Stimulated activated CD4-positive, alpha-beta T cell treated with anti-CD3 and anti-CD28 coated beads, Interleukin-12 subunit alpha, Interleukin-12 subunit beta, amount 100 ng/mL, for 4 hours (primary cell): ENCODE results near the gene ADIG.
A peak's percentile ranks its signal among the peaks of the same experiment; 100 is the strongest.
"Not testable (repeated sequence)": the region's sequence is repeated elsewhere in the genome, so short reads cannot be mapped to it uniquely, and the experiment has no call there.

Source experiments
- DNase-seq: peaks from one replicate; pipeline ENCODE4 v3.0.0-alpha.2; 2020

ADIG gene

DNA sequence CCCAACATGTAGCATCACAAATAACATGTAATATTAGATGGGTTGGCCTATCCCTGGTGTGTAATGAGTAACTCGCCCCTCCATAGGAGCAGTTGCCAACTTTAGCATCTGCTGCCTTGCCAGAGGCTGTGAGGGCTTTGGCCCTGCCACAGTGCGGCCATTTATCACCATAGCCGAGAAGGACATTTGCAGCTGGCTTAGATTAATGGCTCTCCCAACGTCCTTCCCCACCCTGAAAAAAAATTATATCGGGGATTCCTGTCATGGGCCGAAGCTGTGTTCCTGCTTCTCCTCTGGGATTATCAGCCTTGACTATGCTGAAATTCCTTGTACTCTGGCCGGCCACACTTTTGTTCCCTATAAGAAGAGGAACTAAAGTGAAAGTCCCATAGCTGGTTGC is 7.6 kb upstream of the ADIG start:
- no peak for DNase-seq

DNA sequence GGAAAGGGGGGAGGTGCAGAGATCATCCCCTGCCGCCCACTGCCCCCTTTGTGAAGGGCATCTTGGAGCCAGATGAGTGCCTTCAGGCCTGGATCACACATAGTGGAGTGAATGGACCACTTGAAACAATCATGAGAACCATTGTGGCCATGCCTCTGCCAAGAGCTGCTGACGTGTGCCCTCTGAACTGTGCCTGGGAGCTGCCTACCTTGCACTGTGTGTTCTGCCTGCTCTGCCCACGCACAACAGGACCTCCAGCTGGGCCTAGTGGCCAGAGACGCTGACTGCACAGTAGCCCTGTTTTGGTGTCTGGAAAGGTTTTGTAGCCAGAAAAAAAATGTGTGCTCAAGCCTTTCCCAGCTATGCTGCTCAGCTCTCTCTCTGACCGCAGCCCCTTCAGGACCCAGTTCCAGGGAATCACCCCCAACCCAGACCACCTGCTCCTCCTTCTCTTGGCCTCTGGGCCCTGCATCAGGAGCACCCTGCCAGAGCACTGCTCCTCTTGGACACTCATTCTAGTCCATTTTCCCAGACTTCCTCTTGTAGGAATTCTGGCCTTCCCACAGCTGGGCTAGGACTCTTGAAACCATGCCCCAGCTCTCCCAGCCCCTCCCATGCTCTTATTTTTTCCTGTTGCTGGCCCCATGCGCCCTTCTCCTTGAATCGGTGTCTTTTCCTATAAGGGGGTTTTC is 1.6 kb upstream of the ADIG start:
- DNase-seq, result no peak

DNA sequence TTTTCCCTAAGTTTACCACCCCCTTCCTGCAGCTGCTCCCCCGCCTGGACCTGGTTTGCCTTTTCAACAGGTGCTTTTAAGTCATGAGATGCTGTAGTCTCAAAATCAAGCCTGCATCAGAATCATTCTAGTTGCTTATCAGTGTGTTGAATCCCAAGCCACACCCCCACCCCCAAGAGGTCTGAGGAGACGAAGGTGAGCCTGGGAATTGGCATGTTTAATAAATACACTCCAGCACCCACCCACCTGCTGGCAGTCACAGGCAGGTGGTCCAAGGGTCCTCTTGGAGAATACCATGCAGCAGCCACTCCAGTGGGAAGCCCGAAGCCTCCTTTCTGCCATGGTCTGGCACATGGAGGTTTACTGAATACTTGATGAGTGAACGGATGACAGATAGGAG is 1.1 kb upstream of the ADIG start:
- DNase-seq, result no peak

DNA sequence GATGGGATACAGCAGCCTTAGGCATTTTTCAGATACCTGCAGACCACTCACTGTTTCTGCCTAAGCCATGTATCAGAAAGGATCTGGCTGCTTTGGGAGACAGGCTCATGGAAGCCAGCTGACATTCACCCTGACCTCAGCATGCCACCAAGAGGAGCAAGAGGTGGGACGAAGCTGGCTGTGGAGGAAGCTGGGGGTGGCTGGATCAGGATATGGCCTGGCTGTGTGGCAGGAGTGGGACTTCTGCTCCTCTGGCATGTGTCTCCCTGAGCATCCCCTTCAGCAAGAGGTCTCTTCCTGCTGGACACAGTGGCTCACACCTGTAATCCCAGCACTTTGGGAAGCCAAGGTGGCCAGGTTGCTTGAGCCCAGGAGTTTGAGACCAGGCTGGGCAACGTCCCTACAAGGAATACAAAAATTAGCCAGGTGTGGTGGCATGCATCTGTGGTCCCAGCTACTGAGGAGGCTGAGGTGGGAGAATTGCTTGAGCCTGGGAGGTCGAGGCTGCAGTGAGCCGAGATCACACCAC is 897 bp downstream of the ADIG start:
- no peak for DNase-seq

DNA sequence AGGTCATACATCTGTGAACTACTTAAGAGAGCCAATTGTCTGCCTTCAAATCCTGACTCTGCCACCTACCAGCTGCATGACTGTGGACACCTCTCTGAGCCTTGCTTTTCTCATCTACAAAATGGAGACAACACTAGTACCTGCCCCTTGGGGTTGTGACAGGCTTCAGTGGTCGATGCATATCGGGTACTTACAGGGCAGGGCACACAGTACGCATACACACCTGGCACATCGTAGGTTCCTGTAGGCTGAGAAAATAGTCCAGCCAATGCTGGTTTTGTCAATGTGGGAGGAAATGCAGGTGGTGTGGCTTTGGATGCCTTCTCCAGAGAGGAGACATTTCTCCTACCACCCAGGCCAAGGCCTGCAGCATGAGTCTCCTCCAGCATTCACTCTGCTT is 2.3 kb downstream of the ADIG start:
- no peak for DNase-seq

DNA sequence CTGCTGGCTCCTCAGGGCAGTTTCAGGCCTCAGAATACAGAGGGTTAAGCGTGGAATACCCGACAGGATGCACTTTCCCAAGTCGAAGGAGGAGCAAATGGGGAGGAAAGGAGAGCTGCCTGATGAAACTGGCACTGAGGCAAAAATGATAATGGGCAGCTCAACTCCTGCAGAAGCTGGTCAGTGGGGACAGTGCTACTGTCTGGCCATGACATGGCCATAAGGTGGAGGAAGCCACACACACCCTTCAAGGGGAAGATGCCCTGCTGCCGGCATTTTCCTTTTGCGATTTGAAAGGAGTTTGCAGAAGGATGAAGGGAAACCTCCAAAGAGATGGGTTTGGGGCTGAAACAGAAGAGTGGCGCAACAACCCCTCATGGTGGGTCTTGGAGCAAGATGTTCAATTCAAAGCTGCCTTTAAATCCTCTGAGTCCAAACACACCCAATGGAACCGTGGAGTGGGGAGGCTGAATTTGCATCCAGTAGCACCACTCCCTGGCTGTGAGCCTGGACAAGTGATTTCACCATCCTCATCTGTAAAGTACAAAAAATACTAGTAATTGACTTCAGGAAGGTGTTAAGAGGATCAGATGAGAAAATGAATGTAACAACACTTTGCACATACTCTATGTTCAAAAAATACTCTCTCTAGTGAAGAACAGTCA is 3.2 kb downstream of the ADIG start:
- no peak for DNase-seq

DNA sequence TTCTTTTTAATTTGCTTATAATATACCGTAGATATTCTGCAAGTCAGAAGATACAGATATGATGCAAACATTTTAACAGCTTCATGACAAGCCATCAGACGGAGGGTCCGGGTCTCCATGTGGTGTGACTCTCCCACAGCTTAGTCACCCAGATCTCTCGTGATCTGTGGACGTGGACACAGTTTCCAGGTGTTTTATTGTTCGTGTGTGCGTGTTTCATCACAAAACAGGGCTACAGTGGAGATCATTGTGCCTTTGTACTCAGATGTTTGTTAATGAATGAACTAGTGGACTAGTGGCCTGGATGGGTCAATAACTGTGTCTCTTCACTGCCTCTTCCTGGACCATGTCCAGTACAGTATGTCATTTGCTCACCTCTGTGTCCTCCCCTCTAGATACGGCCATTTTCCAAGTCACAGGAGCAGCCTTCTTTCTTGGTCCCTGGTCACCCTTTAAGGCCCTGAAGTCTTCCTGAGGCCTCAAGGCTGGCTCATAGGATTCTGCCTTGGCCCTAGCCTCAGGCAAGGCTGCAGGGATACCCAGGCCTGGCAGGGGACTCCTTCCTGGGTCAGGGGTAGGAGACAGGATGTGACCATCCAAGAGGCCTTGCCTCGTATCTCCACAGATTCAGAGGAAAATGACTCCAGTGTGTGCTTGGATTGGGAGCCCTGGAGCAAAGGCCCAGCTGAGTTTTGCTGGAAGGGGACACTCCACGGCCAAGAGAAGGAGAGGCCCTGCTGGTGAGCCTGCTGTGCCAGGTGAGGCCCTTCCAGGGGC is 4.6 kb downstream of the ADIG start:
- no peak for DNase-seq

DNA sequence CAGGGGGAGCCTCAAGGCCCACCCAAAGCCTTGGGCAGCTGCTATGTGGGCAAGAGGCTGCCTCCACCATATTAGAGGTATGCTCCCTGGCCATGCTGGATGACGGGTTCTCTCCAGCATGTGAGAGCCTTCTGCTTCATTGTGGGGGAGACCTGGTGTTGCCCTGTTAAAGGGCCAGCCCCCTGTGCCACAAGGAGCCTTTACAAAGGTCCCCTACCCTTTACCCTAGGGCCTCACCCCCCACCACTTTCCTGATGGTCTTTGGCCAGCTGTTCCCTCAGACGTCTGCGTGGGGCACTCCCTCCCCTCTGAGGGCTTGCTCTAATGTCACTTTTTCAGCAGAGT is 5.2 kb downstream of the ADIG start:
- DNase-seq, result no peak

DNA sequence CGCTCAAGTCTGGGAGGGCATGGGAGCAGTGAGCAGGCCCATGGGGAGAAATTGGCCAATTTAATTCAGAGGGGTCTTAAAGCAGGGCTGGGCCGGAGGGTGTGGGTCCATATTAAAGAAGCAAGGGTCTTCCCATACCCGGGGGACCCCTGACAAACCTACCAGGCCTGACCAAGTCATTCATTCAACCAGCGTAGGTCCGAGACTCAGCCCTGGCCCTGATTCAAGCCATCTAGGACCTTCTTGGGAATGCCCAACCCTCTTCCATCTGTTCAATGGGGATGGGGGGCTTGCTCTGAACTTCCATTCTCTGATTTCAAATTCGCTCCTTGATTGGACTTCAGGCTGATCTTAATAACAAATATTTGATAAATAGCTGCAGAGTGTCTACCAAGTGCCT is 7.3 kb downstream of the ADIG start:
- no peak for DNase-seq

DNA sequence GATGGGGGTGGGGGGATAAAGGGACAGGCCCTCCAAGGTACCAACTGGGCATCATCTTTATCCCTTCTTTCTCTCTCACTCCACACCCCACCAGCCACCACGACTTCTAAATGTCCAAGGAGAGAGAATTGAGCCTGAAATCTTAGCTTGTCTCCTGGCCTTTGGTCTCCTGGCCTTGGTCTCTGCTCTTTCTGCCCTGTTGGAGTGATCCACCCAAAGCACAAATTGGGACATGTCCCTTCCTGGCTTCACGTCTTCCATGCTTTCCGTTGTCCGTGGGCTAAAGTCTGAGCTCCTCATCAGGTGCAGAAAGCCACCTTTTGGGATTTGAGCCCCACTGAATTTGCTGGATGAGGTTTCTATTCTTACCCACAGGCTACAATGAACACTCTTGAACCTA is 8.4 kb downstream of the ADIG start:
- no peak for DNase-seq

DNA sequence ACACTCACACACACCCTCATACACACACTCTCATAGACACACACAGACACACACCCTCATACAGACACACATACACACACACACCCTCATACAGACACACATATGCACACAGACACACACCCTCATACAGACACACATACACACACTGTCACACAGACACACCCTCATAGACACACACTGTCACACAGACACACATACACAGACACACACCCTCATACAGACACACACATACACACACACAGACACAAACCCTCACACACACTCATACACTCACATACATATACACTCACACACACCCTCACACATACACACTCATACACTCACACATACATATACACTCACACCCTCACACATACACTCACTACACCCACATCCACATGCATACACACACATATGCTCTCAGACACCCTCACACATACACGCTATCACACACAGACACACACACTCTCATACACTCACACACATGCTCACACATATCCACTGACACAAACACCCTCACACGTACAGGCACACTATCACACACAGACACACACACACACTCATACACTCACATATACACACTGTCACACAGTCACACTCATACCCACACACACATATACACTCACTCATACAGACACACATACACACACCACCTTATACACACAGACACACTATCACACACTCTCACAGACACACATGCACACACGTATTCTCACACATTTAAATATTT is 9.1 kb downstream of the ADIG start:
- DNase-seq, result no peak

DNA sequence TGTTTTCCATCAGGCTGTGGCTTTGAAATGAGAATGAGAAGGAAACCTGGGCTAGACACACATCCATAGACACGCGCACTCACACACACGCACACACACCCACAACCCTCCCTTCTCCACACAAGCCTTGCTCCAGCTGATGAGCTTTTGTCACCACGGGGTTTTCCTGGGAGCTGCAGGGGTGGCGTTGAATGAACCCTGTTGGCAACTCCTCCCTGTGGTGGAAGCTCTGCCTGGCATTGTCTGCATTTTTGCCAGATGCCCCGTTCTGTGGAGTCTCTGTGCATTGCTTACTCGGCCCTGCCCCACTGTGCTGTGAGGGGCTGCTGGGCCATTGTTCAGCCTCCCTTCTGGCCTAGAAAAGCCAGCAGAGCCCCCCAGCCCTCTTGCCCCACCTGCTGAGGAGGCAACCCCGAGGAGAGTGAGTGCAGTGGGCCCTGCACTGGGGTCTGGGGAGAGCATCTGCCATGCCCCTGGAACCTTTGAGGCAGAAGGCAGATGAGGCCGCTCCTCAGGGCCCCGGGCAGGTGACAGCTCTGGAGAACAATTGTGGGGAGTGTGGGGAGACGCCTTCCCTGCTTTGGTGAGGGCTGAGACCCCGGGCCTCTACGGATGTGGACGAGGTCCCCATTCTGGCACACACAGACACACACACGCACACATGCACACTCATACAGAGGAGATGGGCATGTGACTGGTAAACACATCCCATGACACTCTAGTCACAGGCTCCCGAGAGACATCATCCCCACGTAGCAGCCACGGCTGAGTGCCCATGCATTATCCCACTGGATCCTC is 9.9 kb downstream of the ADIG start:
- DNase-seq, result no peak

DNA sequence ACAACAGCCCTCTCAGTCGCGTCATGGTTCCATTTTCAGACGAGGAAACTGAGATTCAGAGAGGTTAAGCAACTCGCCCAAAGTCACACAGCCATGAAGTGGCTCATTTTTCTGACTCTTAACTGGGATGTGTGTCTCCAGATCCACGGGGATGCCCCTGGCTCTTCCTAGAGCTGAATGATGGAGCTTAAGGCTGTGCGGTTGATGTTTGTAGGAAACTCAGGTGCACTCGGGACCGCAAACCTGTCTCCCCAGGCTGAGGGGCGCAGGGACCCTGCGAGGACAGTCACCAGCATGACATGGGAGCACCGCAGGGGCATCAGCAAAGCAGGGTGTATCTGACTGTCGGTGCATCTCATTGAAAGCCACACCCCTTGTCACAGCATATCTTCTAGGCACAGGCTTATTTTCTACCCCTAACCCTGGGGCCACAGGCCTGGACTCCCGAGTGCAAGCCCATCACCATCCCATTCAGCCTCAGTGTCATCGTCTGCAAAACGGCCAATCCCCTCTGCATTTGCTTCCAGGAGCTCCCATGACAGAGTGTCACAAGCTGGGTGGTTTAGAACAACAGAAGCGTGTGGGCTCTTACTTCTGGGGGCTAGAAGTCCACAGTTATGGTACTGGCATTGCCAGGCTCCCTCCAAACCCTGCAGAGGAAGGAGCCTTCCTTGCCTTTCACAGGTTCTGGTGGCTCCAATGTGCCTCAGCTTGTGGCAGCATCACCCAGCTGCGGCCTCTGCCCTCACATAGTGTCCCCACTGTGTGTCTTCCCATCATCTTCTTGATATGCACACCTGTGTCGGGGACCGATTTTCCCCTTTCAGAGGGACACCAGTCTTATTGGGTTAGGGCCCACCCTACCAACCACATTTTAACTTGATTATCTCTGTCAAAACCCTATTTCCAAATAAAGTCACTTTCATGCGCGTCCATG is 10.7 kb downstream of the ADIG start:
- DNase-seq, result no peak

DNA sequence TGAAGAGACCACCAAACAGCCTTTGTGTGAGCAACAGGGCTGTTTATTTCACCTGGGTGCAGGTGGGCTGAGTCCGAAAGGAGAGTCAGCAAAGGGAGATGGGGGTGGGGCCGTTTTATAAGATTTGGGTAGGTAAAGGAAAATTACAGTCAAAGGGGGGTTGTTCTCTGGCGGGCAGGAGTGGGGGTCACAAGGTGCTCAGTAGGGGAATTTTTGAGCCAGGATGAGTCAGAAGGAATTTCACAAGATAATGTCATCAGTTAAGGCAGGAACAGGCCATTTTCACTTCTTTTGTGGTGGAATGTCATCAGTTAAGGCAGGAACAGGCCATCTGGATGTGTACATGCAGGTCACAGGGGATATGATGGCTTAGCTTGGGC is 11.4 kb downstream of the ADIG start:
- DNase-seq, result not testable (repeated sequence)

DNA sequence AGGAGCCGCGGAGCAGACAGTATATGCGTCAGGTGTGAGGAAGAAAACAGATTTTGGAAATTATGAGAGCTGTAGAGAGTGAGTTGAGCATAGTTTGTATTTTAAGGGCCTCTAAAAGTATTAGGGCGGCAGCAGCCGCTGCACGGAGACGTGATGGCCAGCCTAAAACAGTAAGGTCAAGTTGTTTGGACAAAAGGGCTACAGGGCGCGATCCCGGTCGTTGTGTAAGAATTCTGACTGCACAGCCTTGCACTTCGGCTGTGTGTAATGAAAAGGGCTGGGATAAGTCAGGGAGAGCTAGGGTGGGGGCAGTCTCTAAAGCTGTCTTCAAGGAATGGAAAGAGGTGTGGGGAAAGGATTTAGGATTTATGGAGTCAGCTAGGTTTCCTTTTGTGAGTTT is 13.3 kb downstream of the ADIG start:
- DNase-seq, result not testable (repeated sequence)

DNA sequence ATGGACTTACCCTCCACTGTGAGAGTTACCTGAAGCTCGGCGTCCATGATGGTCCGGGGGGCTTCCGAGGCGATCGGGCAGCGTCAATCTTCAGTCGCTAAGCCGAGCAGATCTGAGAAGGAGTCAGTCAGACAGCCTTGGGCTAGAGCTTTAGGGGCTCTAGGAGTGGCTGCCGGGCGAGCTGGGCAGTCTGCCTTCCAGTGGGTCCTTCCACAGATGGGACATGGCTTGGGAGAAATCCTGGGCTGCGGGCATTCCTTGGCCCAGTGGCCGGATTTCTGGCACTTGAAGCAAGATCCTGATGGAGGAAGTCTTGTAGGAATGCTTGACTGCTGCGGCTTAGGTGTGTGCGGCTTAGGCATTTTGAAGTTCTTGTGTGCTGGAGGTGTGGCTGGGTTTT is 14.9 kb downstream of the ADIG start:
- not testable (repeated sequence) for DNase-seq

DNA sequence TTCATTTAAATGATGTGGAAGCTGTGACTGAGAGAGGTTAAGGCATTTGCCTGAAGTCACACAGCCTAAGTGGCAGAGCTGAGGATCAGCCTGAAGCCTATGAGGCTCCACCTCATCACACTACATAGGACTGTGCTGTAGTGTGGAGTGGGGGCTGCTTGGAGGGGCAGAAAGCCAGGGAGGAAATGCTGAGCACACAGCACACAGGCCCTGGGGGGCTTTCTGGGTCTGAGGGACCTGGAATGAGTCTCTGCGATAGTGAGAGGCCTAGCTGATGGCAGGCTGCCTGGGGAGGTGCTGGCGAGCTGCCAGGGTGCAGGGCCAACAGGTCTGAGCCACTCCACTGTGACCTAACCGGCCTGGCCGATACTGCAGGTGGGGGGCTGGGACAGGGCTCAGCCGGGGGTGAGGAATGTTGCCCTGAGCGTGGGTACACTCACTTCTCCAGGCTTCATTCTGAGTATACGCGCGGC is 18.4 kb downstream of the ADIG start:
- no peak for DNase-seq

DNA sequence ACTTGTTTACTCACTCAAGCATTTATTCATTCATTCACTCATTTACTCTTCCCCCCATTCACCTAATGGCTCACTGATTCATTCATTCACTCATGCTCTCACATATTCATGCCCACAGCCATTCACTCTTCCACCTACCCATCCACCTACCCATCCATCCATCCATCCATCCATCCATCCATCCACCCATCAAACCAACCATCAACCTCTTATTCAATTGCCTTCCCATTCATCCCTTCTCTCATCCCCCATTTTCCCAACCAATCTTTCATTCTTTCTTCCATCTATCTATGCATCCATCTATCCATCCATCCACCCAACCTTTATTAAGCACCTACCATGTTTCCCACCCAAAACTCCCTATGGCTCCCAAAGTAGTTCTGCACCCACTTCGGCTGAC is 19.1 kb downstream of the ADIG start:
- DNase-seq, result no peak

DNA sequence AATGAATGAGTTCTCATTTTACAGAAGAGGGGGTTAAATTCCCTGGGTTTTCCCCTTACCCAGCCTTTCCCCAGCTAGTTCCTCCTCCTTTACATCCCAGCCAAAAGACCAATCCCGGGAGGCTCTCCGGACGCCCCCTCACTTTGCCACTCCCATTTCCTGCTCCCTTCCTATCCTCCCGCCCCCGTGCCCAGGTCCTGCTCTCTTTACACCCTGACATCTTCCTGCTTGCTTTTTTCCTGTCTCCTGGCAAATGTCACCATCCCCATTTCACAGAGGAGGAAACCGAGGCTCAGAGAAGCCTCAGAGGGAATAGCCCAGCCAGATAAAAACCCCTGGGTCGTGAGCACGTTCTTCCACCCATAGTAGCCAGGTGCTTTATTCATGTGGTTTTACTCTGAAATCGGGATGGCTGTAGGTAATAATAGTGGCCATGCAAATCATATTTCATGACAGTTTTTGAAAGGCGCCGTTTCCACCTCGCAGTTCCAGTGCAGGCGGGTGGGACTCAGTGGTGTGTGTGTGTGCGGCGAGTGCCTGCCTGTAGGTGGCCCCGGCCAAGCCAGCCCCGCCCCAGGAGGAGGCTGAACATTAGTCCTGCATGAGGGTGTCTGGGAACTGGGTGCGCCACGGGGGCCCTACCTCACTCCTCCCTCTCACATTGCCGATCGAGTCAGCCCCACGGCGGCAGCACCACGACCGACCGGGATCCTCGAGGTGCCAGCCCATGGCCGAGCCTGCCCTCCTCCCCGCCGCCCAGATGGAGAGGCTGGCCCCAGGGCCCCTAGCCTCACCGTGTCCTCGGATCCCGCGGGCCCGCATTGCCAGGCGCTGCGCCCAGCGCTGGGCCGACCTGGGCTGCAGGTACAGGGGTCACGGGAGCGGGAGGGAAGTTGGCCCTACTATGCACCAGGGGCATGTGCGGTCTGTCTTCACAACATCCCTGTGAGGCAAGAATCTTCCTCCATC is 20.5 kb downstream of the ADIG start, which contains the start of gene ARHGAP40:
TSS of gene ARHGAP40 (plus strand) at position 594 of the 969 bp plus-strand sequence.
- peak; percentile 5 for DNase-seq

DNA sequence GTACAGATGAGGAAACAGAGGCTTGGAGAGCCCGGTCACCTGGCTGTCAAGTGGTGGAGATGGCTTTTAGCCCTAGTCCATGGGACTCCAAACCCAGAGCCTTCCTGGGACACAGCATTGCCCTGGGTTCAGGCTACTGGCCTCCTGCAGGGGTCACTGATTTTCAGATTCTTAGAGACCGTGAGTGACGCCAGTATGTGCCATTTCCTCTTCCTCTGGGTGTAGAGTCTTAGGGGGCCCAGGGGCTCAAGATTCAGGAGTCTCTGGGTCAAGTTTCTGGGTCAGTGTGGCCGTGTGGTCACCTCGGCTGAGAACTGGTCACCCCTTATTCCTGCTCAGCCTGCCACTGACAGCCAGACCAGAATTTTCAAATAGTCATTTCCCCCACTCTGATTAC is 21.2 kb downstream of the ADIG start:
- DNase-seq, result no peak
